ENCODE measurements around the gene LENG8.

DNA sequence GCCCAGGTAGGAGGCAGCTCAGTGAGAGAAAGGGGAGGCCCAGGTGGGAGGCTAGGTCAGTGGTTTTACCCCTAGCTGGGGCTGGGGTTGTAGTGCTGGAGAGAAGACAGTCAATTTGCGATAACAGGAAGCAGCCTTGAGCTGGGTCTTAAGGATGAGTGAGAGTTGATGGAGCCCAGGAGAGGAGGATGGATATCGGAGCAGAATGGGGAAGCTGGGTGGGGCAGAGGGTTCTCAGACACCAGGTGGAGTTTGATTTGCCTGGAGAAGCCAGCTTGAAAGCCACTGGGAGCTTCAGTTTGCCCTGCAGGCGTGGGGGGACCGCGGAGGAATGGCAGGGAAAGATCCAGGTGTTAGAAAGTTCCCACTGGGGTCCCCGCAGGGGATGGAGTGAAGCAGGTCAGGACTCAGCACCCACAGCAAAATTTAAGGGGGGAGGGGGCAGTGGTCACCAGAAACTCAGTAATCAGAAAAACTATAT is 24.9 kb downstream of the LENG8 start:
- TF ChIP-seq POLR2AphosphoS5 (IDR thresholded peaks at IDR 0.05; ENCODE audit: low read depth, low read length) (no peak), POLR2A (IDR thresholded peaks at IDR 0.05; ENCODE audit: low read depth, low read length) (no peak), TAF1 (IDR thresholded peaks at IDR 0.05; ENCODE audit: borderline replicate concordance, low read depth, low read length) (no peak)
